Measurements from ENCODE around the gene STAC2.

DNA sequence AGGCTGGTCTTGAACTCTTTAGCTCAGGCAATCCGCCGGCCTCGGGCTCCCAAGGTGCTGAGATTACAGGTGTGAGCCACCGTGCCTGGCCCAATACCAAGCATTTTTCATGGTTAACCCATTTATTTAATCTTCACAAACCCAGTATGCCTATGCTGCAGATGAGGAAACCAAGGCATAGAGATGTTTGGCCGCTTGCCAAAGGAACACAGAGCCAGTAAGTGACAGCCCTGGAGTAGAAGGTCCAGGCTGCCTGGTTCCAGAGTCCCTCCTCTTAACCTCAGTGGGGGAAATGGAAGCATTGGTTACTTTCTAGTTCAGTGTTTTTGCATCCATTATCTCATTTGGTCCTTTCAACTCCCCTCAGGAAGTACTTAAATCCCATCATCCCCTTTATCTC, 44.4 kb downstream of the STAC2 start:
- no peak for TF ChIP-seq MTA2 (IDR thresholded peaks at IDR 0.05; ENCODE audit: low read depth)
- no peak for TF ChIP-seq ZKSCAN1 (IDR thresholded peaks at IDR 0.05; ENCODE audit: low read depth, low read length)
- no peak for TF ChIP-seq FOS (IDR thresholded peaks at IDR 0.05; ENCODE audit: extremely low read depth, insufficient read length)
- TF ChIP-seq SMC3 (conservative IDR thresholded peaks at IDR 0.05; ENCODE audit: insufficient read depth, low read depth, low read length): no peak
- TF ChIP-seq TSC22D4 (tag; IDR thresholded peaks at IDR 0.05): no peak
- no peak for TF ChIP-seq ZNF23 (CRISPR knock-in tag; IDR thresholded peaks at IDR 0.05)
- TF ChIP-seq, protein P1, sequence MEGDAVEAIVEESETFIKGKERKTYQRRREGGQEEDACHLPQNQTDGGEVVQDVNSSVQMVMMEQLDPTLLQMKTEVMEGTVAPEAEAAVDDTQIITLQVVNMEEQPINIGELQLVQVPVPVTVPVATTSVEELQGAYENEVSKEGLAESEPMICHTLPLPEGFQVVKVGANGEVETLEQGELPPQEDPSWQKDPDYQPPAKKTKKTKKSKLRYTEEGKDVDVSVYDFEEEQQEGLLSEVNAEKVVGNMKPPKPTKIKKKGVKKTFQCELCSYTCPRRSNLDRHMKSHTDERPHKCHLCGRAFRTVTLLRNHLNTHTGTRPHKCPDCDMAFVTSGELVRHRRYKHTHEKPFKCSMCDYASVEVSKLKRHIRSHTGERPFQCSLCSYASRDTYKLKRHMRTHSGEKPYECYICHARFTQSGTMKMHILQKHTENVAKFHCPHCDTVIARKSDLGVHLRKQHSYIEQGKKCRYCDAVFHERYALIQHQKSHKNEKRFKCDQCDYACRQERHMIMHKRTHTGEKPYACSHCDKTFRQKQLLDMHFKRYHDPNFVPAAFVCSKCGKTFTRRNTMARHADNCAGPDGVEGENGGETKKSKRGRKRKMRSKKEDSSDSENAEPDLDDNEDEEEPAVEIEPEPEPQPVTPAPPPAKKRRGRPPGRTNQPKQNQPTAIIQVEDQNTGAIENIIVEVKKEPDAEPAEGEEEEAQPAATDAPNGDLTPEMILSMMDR (IDR thresholded peaks at IDR 0.05 in 2 of 3, conservative IDR thresholded peaks at IDR 0.05 in 1 of 3; ENCODE audit: insufficient read depth in 2 of 3, low read depth in 1 of 3, low read length in 3 of 3): no peak
- TF ChIP-seq, protein P2, sequence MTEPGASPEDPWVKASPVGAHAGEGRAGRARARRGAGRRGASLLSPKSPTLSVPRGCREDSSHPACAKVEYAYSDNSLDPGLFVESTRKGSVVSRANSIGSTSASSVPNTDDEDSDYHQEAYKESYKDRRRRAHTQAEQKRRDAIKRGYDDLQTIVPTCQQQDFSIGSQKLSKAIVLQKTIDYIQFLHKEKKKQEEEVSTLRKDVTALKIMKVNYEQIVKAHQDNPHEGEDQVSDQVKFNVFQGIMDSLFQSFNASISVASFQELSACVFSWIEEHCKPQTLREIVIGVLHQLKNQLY (CRISPR knock-in tag; conservative IDR thresholded peaks at IDR 0.05): no peak
- no peak for TF ChIP-seq IRF2 (CRISPR knock-in tag; IDR thresholded peaks at IDR 0.05)
- no peak for TF ChIP-seq YY1 (IDR thresholded peaks at IDR 0.05; ENCODE audit: borderline replicate concordance in 1 of 3, control insufficient read depth in 1 of 3, extremely low read depth in 1 of 3, insufficient read depth in 3 of 3, insufficient read length in 1 of 3, insufficient replicate concordance in 2 of 3, low read depth in 1 of 3, low read length in 2 of 3)
- no peak for TF ChIP-seq MAFG (tag; conservative IDR thresholded peaks at IDR 0.05)
- TF ChIP-seq PATZ1 (CRISPR knock-in tag; IDR thresholded peaks at IDR 0.05; ENCODE audit: borderline replicate concordance): no peak

Data from K562 (cell line).